Measurements from ENCODE around the gene MAK. TPM values are rescaled to one million over a fixed set of nuclear protein-coding genes. Genes with fewer than 3 reads are reported as not detected.

MAK gene
- total RNA-seq, 1 experiment from 2014 or later = 0.07 TPM

DNA sequence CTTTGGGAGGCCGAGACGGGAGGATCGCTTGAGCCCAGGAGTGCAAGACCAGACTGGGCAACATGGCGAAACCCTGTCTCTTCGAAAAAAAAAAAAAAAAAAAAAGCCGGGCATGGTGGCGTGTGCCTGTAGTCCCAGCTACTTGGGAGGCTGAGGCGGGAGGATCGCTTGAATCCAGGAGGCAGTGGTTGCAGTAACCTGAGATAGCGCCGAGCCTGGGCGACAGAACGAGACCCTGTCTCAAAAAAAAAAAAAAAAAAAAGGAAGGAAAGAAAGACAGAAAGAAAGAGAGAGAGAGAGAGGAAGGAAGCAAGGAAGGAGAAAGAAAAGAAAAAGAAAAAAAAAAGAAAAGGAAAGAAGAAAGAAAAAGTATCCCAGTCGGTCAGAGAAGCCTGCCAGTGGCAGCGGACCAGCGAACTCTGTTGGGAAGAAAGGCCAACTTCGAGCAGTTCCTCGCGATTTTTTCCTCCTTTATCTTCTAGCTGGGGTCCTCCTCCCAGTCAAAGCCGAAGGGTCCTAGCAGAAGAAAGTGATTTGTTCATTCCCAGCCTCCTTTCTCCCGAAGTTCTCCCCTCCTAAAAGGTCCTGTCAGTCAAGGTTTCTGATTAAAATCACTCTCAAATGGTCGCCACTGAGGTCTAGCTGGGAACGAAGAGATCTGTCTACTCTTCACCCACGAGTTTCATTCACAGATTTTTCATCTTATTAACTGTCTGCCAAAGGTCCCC lies 46.1 kb upstream of the MAK start:
- ATAC-seq (no peak), DNase-seq (ENCODE audit: low spot score) (no peak)
- POLR2A ChIA-PET = no interaction called here
- no peak overlapping the region for H3K27ac Mint-ChIP-seq
- no peaks in the 10 kb centered on the region for H3K9me3 Mint-ChIP-seq
- peaks cover 86% of the 10 kb centered on the region for H3K27me3 Mint-ChIP-seq (ENCODE audit: low read depth)
- CTCF ChIA-PET = interaction anchor here (0.6 to 1.8 kb wide), 3 partner anchors 70 to 205 kb away, joined by 3 to 6 read pairs (median 3); no protein-coding TSS in a partner anchor
- TF ChIP-seq, protein P1, sequence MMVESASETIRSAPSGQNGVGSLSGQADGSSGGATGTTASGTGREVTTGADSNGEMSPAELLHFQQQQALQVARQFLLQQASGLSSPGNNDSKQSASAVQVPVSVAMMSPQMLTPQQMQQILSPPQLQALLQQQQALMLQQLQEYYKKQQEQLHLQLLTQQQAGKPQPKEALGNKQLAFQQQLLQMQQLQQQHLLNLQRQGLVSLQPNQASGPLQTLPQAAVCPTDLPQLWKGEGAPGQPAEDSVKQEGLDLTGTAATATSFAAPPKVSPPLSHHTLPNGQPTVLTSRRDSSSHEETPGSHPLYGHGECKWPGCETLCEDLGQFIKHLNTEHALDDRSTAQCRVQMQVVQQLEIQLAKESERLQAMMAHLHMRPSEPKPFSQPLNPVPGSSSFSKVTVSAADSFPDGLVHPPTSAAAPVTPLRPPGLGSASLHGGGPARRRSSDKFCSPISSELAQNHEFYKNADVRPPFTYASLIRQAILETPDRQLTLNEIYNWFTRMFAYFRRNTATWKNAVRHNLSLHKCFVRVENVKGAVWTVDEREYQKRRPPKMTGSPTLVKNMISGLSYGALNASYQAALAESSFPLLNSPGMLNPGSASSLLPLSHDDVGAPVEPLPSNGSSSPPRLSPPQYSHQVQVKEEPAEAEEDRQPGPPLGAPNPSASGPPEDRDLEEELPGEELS (CRISPR knock-in tag; IDR thresholded peaks at IDR 0.05) = no peak
- TF ChIP-seq, protein P2, sequence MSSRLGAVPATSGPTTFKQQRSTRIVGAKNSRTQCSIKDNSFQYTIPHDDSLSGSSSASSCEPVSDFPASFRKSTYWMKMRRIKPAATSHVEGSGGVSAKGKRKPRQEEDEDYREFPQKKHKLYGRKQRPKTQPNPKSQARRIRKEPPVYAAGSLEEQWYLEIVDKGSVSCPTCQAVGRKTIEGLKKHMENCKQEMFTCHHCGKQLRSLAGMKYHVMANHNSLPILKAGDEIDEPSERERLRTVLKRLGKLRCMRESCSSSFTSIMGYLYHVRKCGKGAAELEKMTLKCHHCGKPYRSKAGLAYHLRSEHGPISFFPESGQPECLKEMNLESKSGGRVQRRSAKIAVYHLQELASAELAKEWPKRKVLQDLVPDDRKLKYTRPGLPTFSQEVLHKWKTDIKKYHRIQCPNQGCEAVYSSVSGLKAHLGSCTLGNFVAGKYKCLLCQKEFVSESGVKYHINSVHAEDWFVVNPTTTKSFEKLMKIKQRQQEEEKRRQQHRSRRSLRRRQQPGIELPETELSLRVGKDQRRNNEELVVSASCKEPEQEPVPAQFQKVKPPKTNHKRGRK (CRISPR knock-in tag; IDR thresholded peaks at IDR 0.05; ENCODE audit: borderline replicate concordance) = peak; percentile 83; the same call in 1 of the 2 replicates
- no peak for TF ChIP-seq SOX15 (CRISPR knock-in tag; IDR thresholded peaks at IDR 0.05)
- TF ChIP-seq, protein P3, sequence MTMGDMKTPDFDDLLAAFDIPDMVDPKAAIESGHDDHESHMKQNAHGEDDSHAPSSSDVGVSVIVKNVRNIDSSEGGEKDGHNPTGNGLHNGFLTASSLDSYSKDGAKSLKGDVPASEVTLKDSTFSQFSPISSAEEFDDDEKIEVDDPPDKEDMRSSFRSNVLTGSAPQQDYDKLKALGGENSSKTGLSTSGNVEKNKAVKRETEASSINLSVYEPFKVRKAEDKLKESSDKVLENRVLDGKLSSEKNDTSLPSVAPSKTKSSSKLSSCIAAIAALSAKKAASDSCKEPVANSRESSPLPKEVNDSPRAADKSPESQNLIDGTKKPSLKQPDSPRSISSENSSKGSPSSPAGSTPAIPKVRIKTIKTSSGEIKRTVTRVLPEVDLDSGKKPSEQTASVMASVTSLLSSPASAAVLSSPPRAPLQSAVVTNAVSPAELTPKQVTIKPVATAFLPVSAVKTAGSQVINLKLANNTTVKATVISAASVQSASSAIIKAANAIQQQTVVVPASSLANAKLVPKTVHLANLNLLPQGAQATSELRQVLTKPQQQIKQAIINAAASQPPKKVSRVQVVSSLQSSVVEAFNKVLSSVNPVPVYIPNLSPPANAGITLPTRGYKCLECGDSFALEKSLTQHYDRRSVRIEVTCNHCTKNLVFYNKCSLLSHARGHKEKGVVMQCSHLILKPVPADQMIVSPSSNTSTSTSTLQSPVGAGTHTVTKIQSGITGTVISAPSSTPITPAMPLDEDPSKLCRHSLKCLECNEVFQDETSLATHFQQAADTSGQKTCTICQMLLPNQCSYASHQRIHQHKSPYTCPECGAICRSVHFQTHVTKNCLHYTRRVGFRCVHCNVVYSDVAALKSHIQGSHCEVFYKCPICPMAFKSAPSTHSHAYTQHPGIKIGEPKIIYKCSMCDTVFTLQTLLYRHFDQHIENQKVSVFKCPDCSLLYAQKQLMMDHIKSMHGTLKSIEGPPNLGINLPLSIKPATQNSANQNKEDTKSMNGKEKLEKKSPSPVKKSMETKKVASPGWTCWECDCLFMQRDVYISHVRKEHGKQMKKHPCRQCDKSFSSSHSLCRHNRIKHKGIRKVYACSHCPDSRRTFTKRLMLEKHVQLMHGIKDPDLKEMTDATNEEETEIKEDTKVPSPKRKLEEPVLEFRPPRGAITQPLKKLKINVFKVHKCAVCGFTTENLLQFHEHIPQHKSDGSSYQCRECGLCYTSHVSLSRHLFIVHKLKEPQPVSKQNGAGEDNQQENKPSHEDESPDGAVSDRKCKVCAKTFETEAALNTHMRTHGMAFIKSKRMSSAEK (CRISPR knock-in tag; IDR thresholded peaks at IDR 0.05; ENCODE audit: borderline replicate concordance) = no peak
- no peak for TF ChIP-seq HMGA2 (CRISPR knock-in tag; IDR thresholded peaks at IDR 0.05)
- no peak for TF ChIP-seq ZNF671 (CRISPR knock-in tag; IDR thresholded peaks at IDR 0.05)
- peak overlapping the region; percentile 88 for H3K4me3 Mint-ChIP-seq
- H3K36me3 Mint-ChIP-seq = no peaks in the 10 kb centered on the region
- peaks cover 26% of the 10 kb centered on the region for H3K4me1 Mint-ChIP-seq

DNA sequence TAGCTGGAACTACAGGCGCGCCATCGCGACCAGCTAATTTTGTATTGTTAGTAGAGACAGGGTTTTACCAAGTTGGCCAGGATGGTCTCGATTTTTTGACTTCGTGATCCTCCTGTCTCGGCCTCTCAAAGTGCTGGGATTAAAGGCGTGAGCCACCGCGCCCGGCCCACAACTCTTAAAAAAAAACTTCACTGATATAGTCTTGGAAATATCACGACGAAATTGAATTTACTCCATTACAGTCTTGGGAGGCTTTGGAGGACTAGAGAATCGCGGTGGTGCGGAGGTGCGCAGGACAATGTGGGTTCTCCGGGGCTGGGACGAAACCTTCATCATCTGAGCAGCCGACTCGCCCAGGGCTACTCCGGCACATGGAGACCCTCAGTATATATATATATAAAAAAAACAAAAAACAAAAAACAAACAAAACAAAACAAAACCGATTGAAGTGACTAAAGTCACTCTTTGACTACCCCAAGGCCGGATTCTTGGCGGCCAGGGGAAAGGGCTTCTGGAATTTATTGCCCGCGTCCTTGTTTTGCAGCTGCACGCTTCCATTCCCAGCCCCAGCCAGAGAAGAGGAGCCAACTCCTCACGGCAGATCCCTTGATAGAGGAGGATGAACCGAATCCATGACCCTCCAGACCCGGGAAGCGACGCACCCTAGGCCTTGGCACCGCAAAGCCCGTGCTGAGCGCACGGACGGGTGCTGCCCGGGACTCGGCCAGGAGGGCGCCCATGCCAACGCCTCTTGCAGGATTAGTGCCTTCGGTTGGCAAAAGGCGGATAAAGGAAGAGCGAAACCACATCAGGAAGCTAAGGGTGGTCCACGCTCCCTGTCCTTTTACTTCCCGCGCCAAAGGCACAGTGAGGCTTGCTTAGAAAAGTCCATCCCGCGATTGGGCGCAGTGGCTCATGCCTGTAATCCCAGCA lies 45.2 kb upstream of the MAK start:
- DNase-seq (ENCODE audit: low spot score) (no peak), ATAC-seq (no peak)
- peaks cover 93% of the 10 kb centered on the region for H3K27me3 Mint-ChIP-seq (ENCODE audit: low read depth)
- no peaks in the 10 kb centered on the region for H3K9me3 Mint-ChIP-seq
- peaks cover 26% of the 10 kb centered on the region for H3K4me1 Mint-ChIP-seq
- no peaks in the 10 kb centered on the region for H3K36me3 Mint-ChIP-seq
- no peak overlapping the region for H3K27ac Mint-ChIP-seq
- CTCF ChIA-PET = interaction anchor here (0.7 to 1.8 kb wide), 5 partner anchors 10 to 498 kb away, joined by 3 to 6 read pairs (median 3); no protein-coding TSS in a partner anchor
- POLR2A ChIA-PET = interaction anchor here (0.5 to 0.7 kb wide), 3 partner anchors 116 to 152 kb away, joined by 4 to 5 read pairs (median 5); no protein-coding TSS in a partner anchor
- peak overlapping the region; percentile 88 for H3K4me3 Mint-ChIP-seq
- no peak for TF ChIP-seq ZNF423 (CRISPR knock-in tag; IDR thresholded peaks at IDR 0.05)
- TF ChIP-seq RORB (CRISPR knock-in tag; IDR thresholded peaks at IDR 0.05) = no peak
- TF ChIP-seq TCF7 (CRISPR knock-in tag; IDR thresholded peaks at IDR 0.05; ENCODE audit: low read depth) = no peak
- no peak for TF ChIP-seq HMGA2 (CRISPR knock-in tag; IDR thresholded peaks at IDR 0.05)
- TF ChIP-seq SOX15 (CRISPR knock-in tag; IDR thresholded peaks at IDR 0.05) = no peak
- TF ChIP-seq, protein P2 (CRISPR knock-in tag; IDR thresholded peaks at IDR 0.05; ENCODE audit: borderline replicate concordance) = no peak
- no peak for TF ChIP-seq SMAD4 (CRISPR knock-in tag; IDR thresholded peaks at IDR 0.05)
- no peak for TF ChIP-seq ZNF671 (CRISPR knock-in tag; IDR thresholded peaks at IDR 0.05)
- TF ChIP-seq, protein P4, sequence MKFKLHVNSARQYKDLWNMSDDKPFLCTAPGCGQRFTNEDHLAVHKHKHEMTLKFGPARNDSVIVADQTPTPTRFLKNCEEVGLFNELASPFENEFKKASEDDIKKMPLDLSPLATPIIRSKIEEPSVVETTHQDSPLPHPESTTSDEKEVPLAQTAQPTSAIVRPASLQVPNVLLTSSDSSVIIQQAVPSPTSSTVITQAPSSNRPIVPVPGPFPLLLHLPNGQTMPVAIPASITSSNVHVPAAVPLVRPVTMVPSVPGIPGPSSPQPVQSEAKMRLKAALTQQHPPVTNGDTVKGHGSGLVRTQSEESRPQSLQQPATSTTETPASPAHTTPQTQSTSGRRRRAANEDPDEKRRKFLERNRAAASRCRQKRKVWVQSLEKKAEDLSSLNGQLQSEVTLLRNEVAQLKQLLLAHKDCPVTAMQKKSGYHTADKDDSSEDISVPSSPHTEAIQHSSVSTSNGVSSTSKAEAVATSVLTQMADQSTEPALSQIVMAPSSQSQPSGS (CRISPR knock-in tag; IDR thresholded peaks at IDR 0.05; ENCODE audit: borderline replicate concordance, low read depth) = no peak
- no peak for TF ChIP-seq IRF2 (CRISPR knock-in tag; IDR thresholded peaks at IDR 0.05; ENCODE audit: borderline replicate concordance, low read depth)
- no peak for TF ChIP-seq FOXK1 (CRISPR knock-in tag; IDR thresholded peaks at IDR 0.05)
- no peak for TF ChIP-seq OVOL2 (CRISPR knock-in tag; IDR thresholded peaks at IDR 0.05; ENCODE audit: borderline replicate concordance)
- TF ChIP-seq, protein P5, sequence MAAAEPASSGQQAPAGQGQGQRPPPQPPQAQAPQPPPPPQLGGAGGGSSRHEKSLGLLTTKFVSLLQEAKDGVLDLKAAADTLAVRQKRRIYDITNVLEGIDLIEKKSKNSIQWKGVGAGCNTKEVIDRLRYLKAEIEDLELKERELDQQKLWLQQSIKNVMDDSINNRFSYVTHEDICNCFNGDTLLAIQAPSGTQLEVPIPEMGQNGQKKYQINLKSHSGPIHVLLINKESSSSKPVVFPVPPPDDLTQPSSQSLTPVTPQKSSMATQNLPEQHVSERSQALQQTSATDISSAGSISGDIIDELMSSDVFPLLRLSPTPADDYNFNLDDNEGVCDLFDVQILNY (CRISPR knock-in tag; IDR thresholded peaks at IDR 0.05) = no peak
- TF ChIP-seq ZNF396 (CRISPR knock-in tag; IDR thresholded peaks at IDR 0.05; ENCODE audit: borderline replicate concordance) = no peak
- TF ChIP-seq, protein P6, sequence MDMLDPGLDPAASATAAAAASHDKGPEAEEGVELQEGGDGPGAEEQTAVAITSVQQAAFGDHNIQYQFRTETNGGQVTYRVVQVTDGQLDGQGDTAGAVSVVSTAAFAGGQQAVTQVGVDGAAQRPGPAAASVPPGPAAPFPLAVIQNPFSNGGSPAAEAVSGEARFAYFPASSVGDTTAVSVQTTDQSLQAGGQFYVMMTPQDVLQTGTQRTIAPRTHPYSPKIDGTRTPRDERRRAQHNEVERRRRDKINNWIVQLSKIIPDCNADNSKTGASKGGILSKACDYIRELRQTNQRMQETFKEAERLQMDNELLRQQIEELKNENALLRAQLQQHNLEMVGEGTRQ (CRISPR knock-in tag; IDR thresholded peaks at IDR 0.05) = no peak

All from WTC11 (cell line).